CD4-positive, alpha-beta T cell treated with Interleukin-12 subunit alpha and Interleukin-12 subunit beta, for 1 hour (primary cell): ENCODE results near the gene TCF7L2.
"Not testable (repeated sequence)": the region's sequence is repeated elsewhere in the genome, so short reads cannot be mapped to it uniquely, and the experiment has no call there.

Experiments
- DNase-seq: peaks from one replicate; pipeline ENCODE4 v3.0.0-alpha.2; 2020

Gene TCF7L2

GRCh38 chr10:113099431-113100183, 149.6 kb downstream of the TCF7L2 start:
- no peak for DNase-seq

- DNase-seq = no peak
Measured at GRCh38 chr10:113100281-113100680, 150.2 kb downstream of the TCF7L2 start.

GRCh38 chr10:113103131-113103840, 153.2 kb downstream of the TCF7L2 start:
- DNase-seq = no peak

GRCh38 chr10:113104047-113104446, 154.0 kb downstream of the TCF7L2 start:
- no peak for DNase-seq

GRCh38 chr10:113108194-113108835, 158.3 kb downstream of the TCF7L2 start:
- no peak for DNase-seq

- no peak for DNase-seq
Measured at GRCh38 chr10:113108948-113109347, 158.9 kb downstream of the TCF7L2 start.

- DNase-seq = not testable (repeated sequence)
Measured at GRCh38 chr10:113109482-113109881, 159.4 kb downstream of the TCF7L2 start.

GRCh38 chr10:113111260-113111659, 161.2 kb downstream of the TCF7L2 start:
- DNase-seq = no peak

GRCh38 chr10:113111900-113112853, 162.1 kb downstream of the TCF7L2 start:
- DNase-seq = no peak

- no peak for DNase-seq
Measured at GRCh38 chr10:113113241-113113640, 163.2 kb downstream of the TCF7L2 start.

GRCh38 chr10:113113918-113114317, 163.9 kb downstream of the TCF7L2 start:
- no peak for DNase-seq

GRCh38 chr10:113115556-113115955, 165.5 kb downstream of the TCF7L2 start:
- no peak for DNase-seq

- DNase-seq = no peak
Measured at GRCh38 chr10:113118882-113119281, 168.8 kb downstream of the TCF7L2 start.

GRCh38 chr10:113119801-113120200, 169.8 kb downstream of the TCF7L2 start:
- no peak for DNase-seq

- no peak for DNase-seq
Measured at GRCh38 chr10:113121153-113121552, 171.1 kb downstream of the TCF7L2 start.

GRCh38 chr10:113122947-113123346, 172.9 kb downstream of the TCF7L2 start:
- no peak for DNase-seq

- DNase-seq = no peak
Measured at GRCh38 chr10:113124724-113125123, 174.7 kb downstream of the TCF7L2 start.

- no peak for DNase-seq
Measured at GRCh38 chr10:113125612-113126011, 175.6 kb downstream of the TCF7L2 start.

GRCh38 chr10:113126229-113127201, 176.5 kb downstream of the TCF7L2 start:
- peak; percentile 37 for DNase-seq

- DNase-seq = no peak
Measured at GRCh38 chr10:113127261-113127900, 177.3 kb downstream of the TCF7L2 start.

GRCh38 chr10:113127901-113128283, 177.8 kb downstream of the TCF7L2 start:
- no peak for DNase-seq
